ENCODE measurements around the gene RIPOR3. TPM values are rescaled to one million over a fixed set of nuclear protein-coding genes. Genes with fewer than 3 reads are reported as not detected.

RIPOR3 gene
- total and polyA plus RNA-seq, 4 donors, result 4.3 to 9.9 (median 7.7) TPM

- Histone ChIP-seq H3K36me3 (ENCODE audit: control insufficient read depth in 4 of 4, insufficient read depth in 4 of 4, low read length in 4 of 4) (peaks cover 38 to 75% (median 55%) of the 10 kb centered on the region in 4 donors), H3K4me3 (no peak overlapping the region), H3K27me3 (ENCODE audit: control insufficient read depth in 3 of 3, insufficient read depth in 3 of 3, low read length in 2 of 3) (no peaks in the 10 kb centered on the region), H3K4me1 (ENCODE audit: control insufficient read depth in 5 of 5, insufficient read depth in 5 of 5, low read length in 5 of 5) (no peaks in the 10 kb centered on the region), H3K27ac (ENCODE audit: low read depth in 1 of 2, low read length in 1 of 2) (no peak overlapping the region), H3K9me3 (ENCODE audit: control insufficient read depth in 4 of 4, insufficient read depth in 3 of 4, low read length in 3 of 4) (no peaks in the 10 kb centered on the region), H3K9ac (ENCODE audit: insufficient read depth in 1 of 2, low read length in 2 of 2) (no peak overlapping the region)
- no peak for DNase-seq
- ATAC-seq (ENCODE audit: insufficient read depth, low FRiP score), result no peak
- 93 to 94% methylated on average over 26 of the region's 26 CpGs for WGBS, 2 donors
- TF ChIP-seq CTCF (IDR thresholded peaks at IDR 0.05; ENCODE audit: control extremely low read depth, extremely low read depth), result no peak
Observed at GRCh38 chr20:50582591-50583234, 108.6 kb downstream of the RIPOR3 start.

- no peak for TF ChIP-seq CTCF (IDR thresholded peaks at IDR 0.05; ENCODE audit: control extremely low read depth, extremely low read depth)
- Histone ChIP-seq H3K27me3 (ENCODE audit: control insufficient read depth in 3 of 3, insufficient read depth in 3 of 3, low read length in 2 of 3) (no peaks in the 10 kb centered on the region), H3K36me3 (ENCODE audit: control insufficient read depth in 4 of 4, insufficient read depth in 4 of 4, low read length in 4 of 4) (peaks cover 42 to 75% (median 55%) of the 10 kb centered on the region in 4 donors), H3K27ac (ENCODE audit: low read depth in 1 of 2, low read length in 1 of 2) (no peak overlapping the region), H3K4me3 (no peak overlapping the region), H3K9ac (ENCODE audit: insufficient read depth in 1 of 2, low read length in 2 of 2) (no peak overlapping the region), H3K4me1 (ENCODE audit: control insufficient read depth in 5 of 5, insufficient read depth in 5 of 5, low read length in 5 of 5) (no peaks in the 10 kb centered on the region), H3K9me3 (ENCODE audit: control insufficient read depth in 4 of 4, insufficient read depth in 3 of 4, low read length in 3 of 4) (no peaks in the 10 kb centered on the region)
- DNase-seq, result no peak
- no peak for ATAC-seq (ENCODE audit: insufficient read depth, low FRiP score)
- 81 to 93% methylated on average over 6 of the region's 6 CpGs for WGBS, 2 donors
Observed at GRCh38 chr20:50582092-50582491, 109.2 kb downstream of the RIPOR3 start.

- H3K27ac ChIP-seq (ENCODE audit: low read depth in 1 of 2, low read length in 1 of 2), result no peak overlapping the region
- H3K4me1 ChIP-seq (ENCODE audit: control insufficient read depth in 5 of 5, insufficient read depth in 5 of 5, low read length in 5 of 5), result peaks cover 0 to 3% (median 0%) of the 10 kb centered on the region in 5 donors
- peaks cover 43 to 67% (median 55%) of the 10 kb centered on the region in 4 donors for H3K36me3 ChIP-seq (ENCODE audit: control insufficient read depth in 4 of 4, insufficient read depth in 4 of 4, low read length in 4 of 4)
- DNase-seq (no peak), ATAC-seq (ENCODE audit: insufficient read depth, low FRiP score) (no peak)
- 95 to 97% methylated on average over 21 of the region's 21 CpGs for WGBS, 2 donors
- TF ChIP-seq CTCF (IDR thresholded peaks at IDR 0.05; ENCODE audit: control extremely low read depth, extremely low read depth), result no peak
- no peaks in the 10 kb centered on the region for H3K27me3 ChIP-seq (ENCODE audit: control insufficient read depth in 3 of 3, insufficient read depth in 3 of 3, low read length in 2 of 3)
- no peak overlapping the region for H3K9ac ChIP-seq (ENCODE audit: insufficient read depth in 1 of 2, low read length in 2 of 2)
- no peak overlapping the region for H3K4me3 ChIP-seq
- H3K9me3 ChIP-seq (ENCODE audit: control insufficient read depth in 4 of 4, insufficient read depth in 3 of 4, low read length in 3 of 4), result no peaks in the 10 kb centered on the region
Observed at GRCh38 chr20:50580842-50581544, 110.3 kb downstream of the RIPOR3 start.

Measured in lung (tissue), 12 donors.